ENCODE results near the gene LBHD2.

GRCh38 chr14:103043257-103044015 is 40.6 kb upstream of the LBHD2 start:
- TF ChIP-seq RFX5 (IDR thresholded peaks at IDR 0.05; ENCODE audit: low read depth, low read length) (no peak), TSC22D2 (CRISPR knock-in tag; IDR thresholded peaks at IDR 0.05; ENCODE audit: borderline replicate concordance) (no peak), E2F5 (CRISPR knock-in tag; conservative IDR thresholded peaks at IDR 0.05) (no peak), NCOR1 (IDR thresholded peaks at IDR 0.05; ENCODE audit: borderline replicate concordance, low read length) (no peak), ZNF234 (CRISPR knock-in tag; conservative IDR thresholded peaks at IDR 0.05) (no peak), YY1 (IDR thresholded peaks at IDR 0.05; ENCODE audit: insufficient read depth, insufficient replicate concordance, low read depth, low read length) (no peak), ATF3 (CRISPR knock-in tag; IDR thresholded peaks at IDR 0.05) (no peak), SRF (IDR thresholded peaks at IDR 0.05; ENCODE audit: low read depth, low read length) (no peak), ZBTB26 (CRISPR knock-in tag; IDR thresholded peaks at IDR 0.05; ENCODE audit: borderline replicate concordance) (no peak), SMAD3 (CRISPR knock-in tag; IDR thresholded peaks at IDR 0.05) (no peak), ZC3H4 (CRISPR knock-in tag; IDR thresholded peaks at IDR 0.05; ENCODE audit: borderline replicate concordance) (no peak), CTCF (CRISPR knock-in tag; IDR thresholded peaks at IDR 0.05) (no peak), ZBTB38 (CRISPR knock-in tag; IDR thresholded peaks at IDR 0.05) (no peak)
